Measurements from ENCODE around the gene RSL1D1. TPM values are rescaled to one million over a fixed set of nuclear protein-coding genes. Genes with fewer than 3 reads are reported as not detected.

The RSL1D1 gene
- total and polyA plus RNA-seq, 2 of the 8 experiments (the other 6 are each of a cell fraction or from before 2014, with no cell fraction given): 41.3 to 292 TPM

DNA sequence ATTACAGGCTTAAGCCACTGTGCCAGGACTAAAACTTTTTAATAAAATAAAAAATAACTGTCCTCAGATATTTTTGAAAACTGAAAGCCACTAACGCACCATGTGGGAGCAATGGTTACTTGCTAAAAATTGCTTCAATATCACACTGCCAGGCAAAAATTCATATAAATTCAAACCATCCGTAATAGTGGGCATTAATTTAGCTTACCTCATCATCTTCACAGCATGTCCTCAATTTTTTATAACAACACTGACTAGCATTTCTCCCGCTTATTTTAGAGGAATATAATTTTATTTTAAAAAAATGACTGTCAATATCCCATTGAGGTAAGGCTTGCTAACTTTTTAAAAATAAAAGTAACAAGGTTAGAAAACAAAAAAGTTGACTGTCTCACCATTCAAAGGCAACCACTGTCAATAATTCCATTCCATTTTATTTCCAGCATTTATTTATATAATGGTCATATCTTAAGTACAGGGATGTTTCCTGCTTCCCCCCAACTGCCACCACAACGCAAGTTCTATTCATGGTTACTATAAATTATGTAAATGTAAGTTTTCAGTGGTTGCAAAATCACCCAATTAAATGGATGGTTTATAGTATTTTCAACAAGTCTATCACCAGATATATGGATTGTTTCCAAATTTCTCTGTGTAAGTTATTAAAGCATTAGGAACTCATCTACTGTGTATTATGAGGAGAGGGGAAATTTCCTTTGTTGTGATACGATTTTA lies 39.1 kb upstream of the RSL1D1 start:
- DNase-seq (ENCODE audit: low read depth in 1 of 2, low spot score in 2 of 2) (no peak), FAIRE-seq (no peak)
- TF ChIP-seq CHD2 (IDR thresholded peaks at IDR 0.05; ENCODE audit: low read length) (no peak), GTF2F1 (IDR thresholded peaks at IDR 0.05; ENCODE audit: borderline replicate concordance, low read depth, low read length) (no peak), SRF (IDR thresholded peaks at IDR 0.05; ENCODE audit: low read depth, low read length) (no peak), RFX5 (IDR thresholded peaks at IDR 0.05; ENCODE audit: borderline replicate concordance, low read depth, low read length) (no peak), KDM1A (IDR thresholded peaks at IDR 0.05; ENCODE audit: borderline replicate concordance, low read length) (no peak), RAD21 (IDR thresholded peaks at IDR 0.05 in 1 of 2, conservative IDR thresholded peaks at IDR 0.05 in 1 of 2; ENCODE audit: low read depth in 2 of 2, low read length in 2 of 2) (no peak), TBP (IDR thresholded peaks at IDR 0.05; ENCODE audit: low read depth, low read length) (no peak)
- TF ChIP-seq, protein P1, sequence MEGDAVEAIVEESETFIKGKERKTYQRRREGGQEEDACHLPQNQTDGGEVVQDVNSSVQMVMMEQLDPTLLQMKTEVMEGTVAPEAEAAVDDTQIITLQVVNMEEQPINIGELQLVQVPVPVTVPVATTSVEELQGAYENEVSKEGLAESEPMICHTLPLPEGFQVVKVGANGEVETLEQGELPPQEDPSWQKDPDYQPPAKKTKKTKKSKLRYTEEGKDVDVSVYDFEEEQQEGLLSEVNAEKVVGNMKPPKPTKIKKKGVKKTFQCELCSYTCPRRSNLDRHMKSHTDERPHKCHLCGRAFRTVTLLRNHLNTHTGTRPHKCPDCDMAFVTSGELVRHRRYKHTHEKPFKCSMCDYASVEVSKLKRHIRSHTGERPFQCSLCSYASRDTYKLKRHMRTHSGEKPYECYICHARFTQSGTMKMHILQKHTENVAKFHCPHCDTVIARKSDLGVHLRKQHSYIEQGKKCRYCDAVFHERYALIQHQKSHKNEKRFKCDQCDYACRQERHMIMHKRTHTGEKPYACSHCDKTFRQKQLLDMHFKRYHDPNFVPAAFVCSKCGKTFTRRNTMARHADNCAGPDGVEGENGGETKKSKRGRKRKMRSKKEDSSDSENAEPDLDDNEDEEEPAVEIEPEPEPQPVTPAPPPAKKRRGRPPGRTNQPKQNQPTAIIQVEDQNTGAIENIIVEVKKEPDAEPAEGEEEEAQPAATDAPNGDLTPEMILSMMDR (IDR thresholded peaks at IDR 0.05; ENCODE audit: control extremely low read depth in 1 of 3, insufficient read depth in 1 of 3, low read depth in 1 of 3, low read length in 3 of 3): no peak
- Histone ChIP-seq H2BK5ac (ENCODE audit: low read depth, low read length) (no peak overlapping the region), H4K8ac (ENCODE audit: extremely low read depth, insufficient read depth, low read length) (no peak overlapping the region), H3K27me3 (replicated peaks in 1 of 4; ENCODE audit: control insufficient read depth in 3 of 4, extremely low read depth in 1 of 4, insufficient read depth in 3 of 4, low read length in 3 of 4) (no peaks in the 10 kb centered on the region), H2AK5ac (ENCODE audit: low read depth, low read length) (no peak overlapping the region), H3K4ac (replicated peaks; ENCODE audit: insufficient read length, low read depth, low read length) (no peak overlapping the region), H3K18ac (ENCODE audit: extremely low read depth, low read length) (no peak overlapping the region), H4K20me1 (replicated peaks in 1 of 2; ENCODE audit: control insufficient read depth in 1 of 2, insufficient read depth in 2 of 2, low read length in 2 of 2) (no peaks in the 10 kb centered on the region), H3K27ac (ENCODE audit: low read depth, low read length) (no peak overlapping the region), H2BK20ac (ENCODE audit: low read length) (no peak overlapping the region), H3K23ac (ENCODE audit: insufficient read length) (no peak overlapping the region), H3K23me2 (ENCODE audit: low read depth, low read length) (no peaks in the 10 kb centered on the region), H3K14ac (ENCODE audit: insufficient read length) (no peak overlapping the region), H3K36me3 (ENCODE audit: control insufficient read depth in 2 of 4, insufficient read depth in 4 of 4, low read length in 3 of 4) (peaks cover 12 to 66% (median 35%) of the 10 kb centered on the region in 4 experiments; a peak in 7 of 8 replicates), H3K9ac (replicated peaks in 1 of 4; ENCODE audit: extremely low read depth in 1 of 4, low read depth in 3 of 4, low read length in 3 of 4) (no peak overlapping the region), H3K4me2 (ENCODE audit: insufficient read depth in 1 of 2, low read depth in 2 of 2, low read length in 2 of 2) (no peak overlapping the region), H3K9me3 (ENCODE audit: insufficient read depth in 2 of 2, low read depth in 1 of 2, low read length in 1 of 2) (no peaks in the 10 kb centered on the region), H2BK12ac (ENCODE audit: low read depth, low read length) (no peak overlapping the region), H3K4me1 (replicated peaks in 1 of 4; ENCODE audit: control insufficient read depth in 3 of 4, insufficient read depth in 4 of 4, low read length in 3 of 4) (no peaks in the 10 kb centered on the region), H2BK120ac (replicated peaks; ENCODE audit: low read depth, low read length) (no peak overlapping the region), H4K91ac (replicated peaks; ENCODE audit: insufficient read length, low read length) (no peak overlapping the region), H3K56ac (replicated peaks; ENCODE audit: insufficient read length, low read depth, low read length) (no peak overlapping the region), H3K79me1 (ENCODE audit: low read depth, low read length) (no peaks in the 10 kb centered on the region; the same call in 1 of the 2 replicates), H3K4me3 (ENCODE audit: extremely low read depth in 1 of 4, insufficient read depth in 2 of 4, low read depth in 3 of 4, low read length in 4 of 4) (no peak overlapping the region), H2BK15ac (ENCODE audit: low read length) (no peak overlapping the region), H2AFZ (ENCODE audit: low read length) (no peak overlapping the region), H3K79me2 (ENCODE audit: control insufficient read depth in 1 of 2, insufficient read depth in 2 of 2, low read length in 2 of 2) (no peaks in the 10 kb centered on the region), H4K5ac (ENCODE audit: insufficient read length, low read depth, low read length) (no peak overlapping the region)
- POLR2A ChIA-PET (ENCODE audit: partially characterized antibody): interaction anchor here (0.9 to 1.6 kb wide), 2 partner anchors 21 to 26 kb away, joined by 3 read pairs; no protein-coding TSS in a partner anchor
- WGBS, 2 experiments (ENCODE audit: extremely low coverage in 1 of 2, insufficient coverage in 1 of 2, insufficient read length in 1 of 2, insufficient replicate concordance in 2 of 2, low coverage in 1 of 2, low lambda C conversion rate in 2 of 2, missing lambda C conversion rate in 1 of 2): 92% methylated on average over 5 of the region's 5 CpGs; no CpG with 5 or more reads in 1 of the 2 experiments
- CTCF ChIA-PET (ENCODE audit: partially characterized antibody): interaction anchor here (1.0 kb wide), 1 partner anchor 24 kb away, joined by 4 read pairs; no protein-coding TSS in a partner anchor

Data from H1 (cell line).